Peyer's patch (tissue), 4 donors: ENCODE data around the gene PLCB2.

ENCODE experiments used
- POLR2A ChIP-seq, 2 donors: fragments of 450-650 bp; IDR thresholded peaks; one replicate each; pipeline ENCODE4 v1.5.1; 2017; ENCODE audit warnings: antibody characterized with exemption in 2 of 2, mild to moderate bottlenecking in 2 of 2, moderate library complexity in 2 of 2
- TF ChIP-seq, protein P1 (sequence below), 6 experiments: fragments of 450-650 bp in 4 of 6; fragments of 200-600 bp in 2 of 6; sonication (generic) in 1 of 6; IDR thresholded peaks; one replicate each; pipeline ENCODE4 v1.5.1; 2017 to 2019; ENCODE audit warnings: antibody characterized with exemption in 6 of 6, mild to moderate bottlenecking in 3 of 6, moderate library complexity in 1 of 6

DNA sequence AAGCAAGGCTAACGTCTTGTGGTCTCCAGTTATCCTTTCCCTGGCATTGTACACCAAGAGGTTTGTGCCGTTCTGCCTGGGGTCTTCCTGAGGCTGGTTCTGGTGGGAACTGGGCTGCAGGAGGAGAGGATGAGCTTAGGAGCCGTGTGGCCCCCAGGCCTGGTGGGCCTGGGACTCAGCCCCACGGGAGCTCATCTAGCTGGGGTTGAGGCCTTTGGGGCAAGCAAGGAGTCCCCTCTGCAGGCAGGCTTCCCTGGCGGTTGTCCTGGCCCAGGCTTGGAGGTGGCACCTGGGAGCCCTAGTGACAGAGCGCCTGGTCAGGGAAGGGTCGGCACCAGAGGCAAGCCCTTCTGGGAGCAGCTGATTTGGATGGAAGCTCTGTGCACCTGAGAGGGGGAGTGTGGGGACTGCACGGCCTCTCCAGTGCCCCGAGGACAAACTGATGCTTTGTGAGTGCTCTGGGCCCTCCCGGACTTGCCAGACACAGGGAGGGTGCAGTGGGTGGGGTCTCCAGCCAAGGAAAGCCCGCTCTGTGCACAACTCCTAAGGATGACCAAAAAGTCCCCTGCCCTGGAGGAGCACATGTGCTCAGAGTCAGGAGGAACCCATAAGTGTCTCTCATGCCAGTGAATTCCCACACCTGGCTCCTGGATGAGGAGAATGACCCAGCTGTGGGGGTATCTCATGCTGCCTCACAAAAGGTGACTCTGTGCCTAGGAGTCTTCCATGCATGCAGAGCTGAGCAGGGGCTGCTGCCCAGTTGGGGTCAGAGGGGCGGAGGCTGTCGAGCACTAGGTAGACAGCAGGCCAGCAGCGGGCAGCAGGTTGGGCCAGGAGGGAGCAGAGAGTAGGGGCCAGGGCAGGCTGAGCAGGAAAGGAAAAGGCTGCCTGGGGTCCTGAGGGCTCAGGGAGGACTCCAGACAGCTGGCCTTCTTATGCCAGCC lies 66.2 kb downstream of the PLCB2 start:
- TF ChIP-seq POLR2A (IDR thresholded peaks at IDR 0.05), result no peak
- TF ChIP-seq, protein P1, sequence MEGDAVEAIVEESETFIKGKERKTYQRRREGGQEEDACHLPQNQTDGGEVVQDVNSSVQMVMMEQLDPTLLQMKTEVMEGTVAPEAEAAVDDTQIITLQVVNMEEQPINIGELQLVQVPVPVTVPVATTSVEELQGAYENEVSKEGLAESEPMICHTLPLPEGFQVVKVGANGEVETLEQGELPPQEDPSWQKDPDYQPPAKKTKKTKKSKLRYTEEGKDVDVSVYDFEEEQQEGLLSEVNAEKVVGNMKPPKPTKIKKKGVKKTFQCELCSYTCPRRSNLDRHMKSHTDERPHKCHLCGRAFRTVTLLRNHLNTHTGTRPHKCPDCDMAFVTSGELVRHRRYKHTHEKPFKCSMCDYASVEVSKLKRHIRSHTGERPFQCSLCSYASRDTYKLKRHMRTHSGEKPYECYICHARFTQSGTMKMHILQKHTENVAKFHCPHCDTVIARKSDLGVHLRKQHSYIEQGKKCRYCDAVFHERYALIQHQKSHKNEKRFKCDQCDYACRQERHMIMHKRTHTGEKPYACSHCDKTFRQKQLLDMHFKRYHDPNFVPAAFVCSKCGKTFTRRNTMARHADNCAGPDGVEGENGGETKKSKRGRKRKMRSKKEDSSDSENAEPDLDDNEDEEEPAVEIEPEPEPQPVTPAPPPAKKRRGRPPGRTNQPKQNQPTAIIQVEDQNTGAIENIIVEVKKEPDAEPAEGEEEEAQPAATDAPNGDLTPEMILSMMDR (IDR thresholded peaks at IDR 0.05), result no peak
